Measurements from ENCODE around the gene BEND6.

BEND6 gene

GRCh38 chr6:56970849-56971248, 15.9 kb downstream of the BEND6 start:
- in situ Hi-C loops (cut with MboI; ENCODE audit: low sequenced_read_pairs) = no loop called here

- in situ Hi-C loops (cut with MboI; ENCODE audit: low sequenced_read_pairs) = no loop called here
These were observed 22.3 kb downstream of the BEND6 start for GRCh38 chr6:56977192-56977591.

GRCh38 chr6:56978530-56978929, 23.6 kb downstream of the BEND6 start:
- in situ Hi-C loops (cut with MboI; ENCODE audit: low sequenced_read_pairs) = no loop called here

- in situ Hi-C loops (cut with MboI; ENCODE audit: low sequenced_read_pairs) = no loop called here
These were observed 29.5 kb downstream of the BEND6 start for GRCh38 chr6:56984361-56984760.

- in situ Hi-C loops (cut with MboI; ENCODE audit: low sequenced_read_pairs) = no loop called here
These were observed 30.0 kb downstream of the BEND6 start for GRCh38 chr6:56984884-56985283.

GRCh38 chr6:56986611-56987010, 31.7 kb downstream of the BEND6 start:
- in situ Hi-C loops (cut with MboI; ENCODE audit: low sequenced_read_pairs) = no loop called here

GRCh38 chr6:56988145-56988544, 33.2 kb downstream of the BEND6 start:
- in situ Hi-C loops (cut with MboI; ENCODE audit: low sequenced_read_pairs) = no loop called here

- in situ Hi-C loops (cut with MboI; ENCODE audit: low sequenced_read_pairs) = no loop called here
These were observed 37.1 kb downstream of the BEND6 start for GRCh38 chr6:56992036-56992435.

- in situ Hi-C loops (cut with MboI; ENCODE audit: low sequenced_read_pairs) = no loop called here
These were observed 37.8 kb downstream of the BEND6 start for GRCh38 chr6:56992703-56993102.

- in situ Hi-C loops (cut with MboI; ENCODE audit: low sequenced_read_pairs) = no loop called here
These were observed 40.5 kb downstream of the BEND6 start for GRCh38 chr6:56995347-56995902.

GRCh38 chr6:56996401-56996800, 41.5 kb downstream of the BEND6 start:
- in situ Hi-C loops (cut with MboI; ENCODE audit: low sequenced_read_pairs) = no loop called here

GRCh38 chr6:56999049-56999448, 44.1 kb downstream of the BEND6 start:
- in situ Hi-C loops (cut with MboI; ENCODE audit: low sequenced_read_pairs) = no loop called here

- in situ Hi-C loops (cut with MboI; ENCODE audit: low sequenced_read_pairs) = loop anchor here (25.0 kb wide), 1 partner anchor 662 kb away; no protein-coding TSS in a partner anchor
These were observed 44.8 kb downstream of the BEND6 start for GRCh38 chr6:56999748-57000147.

GRCh38 chr6:57002197-57002596, 47.3 kb downstream of the BEND6 start:
- in situ Hi-C loops (cut with MboI; ENCODE audit: low sequenced_read_pairs) = loop anchor here (25.0 kb wide), 1 partner anchor 665 kb away; no protein-coding TSS in a partner anchor

- in situ Hi-C loops (cut with MboI; ENCODE audit: low sequenced_read_pairs) = loop anchor here (25.0 kb wide), 1 partner anchor 667 kb away; no protein-coding TSS in a partner anchor
These were observed 49.4 kb downstream of the BEND6 start for GRCh38 chr6:57004292-57004691.

GRCh38 chr6:57006101-57006500, 51.2 kb downstream of the BEND6 start:
- in situ Hi-C loops (cut with MboI; ENCODE audit: low sequenced_read_pairs) = loop anchor here (25.0 kb wide), 1 partner anchor 669 kb away; no protein-coding TSS in a partner anchor

GRCh38 chr6:57008069-57008468, 53.2 kb downstream of the BEND6 start:
- in situ Hi-C loops (cut with MboI; ENCODE audit: low sequenced_read_pairs) = loop anchor here (25.0 kb wide), 1 partner anchor 671 kb away; no protein-coding TSS in a partner anchor

GRCh38 chr6:57013521-57013926, 58.6 kb downstream of the BEND6 start:
- in situ Hi-C loops (cut with MboI; ENCODE audit: low sequenced_read_pairs) = loop anchor here (25.0 kb wide), 1 partner anchor 676 kb away; no protein-coding TSS in a partner anchor

- in situ Hi-C loops (cut with MboI; ENCODE audit: low sequenced_read_pairs) = loop anchor here (25.0 kb wide), 1 partner anchor 680 kb away; no protein-coding TSS in a partner anchor
These were observed 62.2 kb downstream of the BEND6 start for GRCh38 chr6:57017069-57017468.

- in situ Hi-C loops (cut with MboI; ENCODE audit: low sequenced_read_pairs) = loop anchor here (25.0 kb wide), 1 partner anchor 681 kb away; no protein-coding TSS in a partner anchor
These were observed 62.9 kb downstream of the BEND6 start for GRCh38 chr6:57017841-57018240.

- in situ Hi-C loops (cut with MboI; ENCODE audit: low sequenced_read_pairs) = loop anchor here (25.0 kb wide), 1 partner anchor 682 kb away; no protein-coding TSS in a partner anchor
These were observed 64.5 kb downstream of the BEND6 start for GRCh38 chr6:57019434-57019833.

GRCh38 chr6:57021086-57021720, 66.3 kb downstream of the BEND6 start:
- in situ Hi-C loops (cut with MboI; ENCODE audit: low sequenced_read_pairs) = loop anchor here (25.0 kb wide), 1 partner anchor 684 kb away; no protein-coding TSS in a partner anchor
